Measurements from ENCODE around the gene PBX1.

Gene PBX1

GRCh38 chr1:164901031-164901430, 342.0 kb downstream of the PBX1 start:
- no peak for DNase-seq

Data from T-helper 9 cell (primary cell).